Activated CD8-positive, alpha-beta memory T cell treated with anti-CD3 and anti-CD28 coated beads, Interleukin-2, amount 50 U/mL, for 1 hour (primary cell): ENCODE results near the gene AQP2.
"Not testable (repeated sequence)": the region's sequence is repeated elsewhere in the genome, so short reads cannot be mapped to it uniquely, and the experiment has no call there.

Source experiments
- DNase-seq: peaks from one replicate; pipeline ENCODE4 v3.0.0-alpha.2; 2020; ENCODE audit errors: extremely low read depth

The AQP2 gene

DNA sequence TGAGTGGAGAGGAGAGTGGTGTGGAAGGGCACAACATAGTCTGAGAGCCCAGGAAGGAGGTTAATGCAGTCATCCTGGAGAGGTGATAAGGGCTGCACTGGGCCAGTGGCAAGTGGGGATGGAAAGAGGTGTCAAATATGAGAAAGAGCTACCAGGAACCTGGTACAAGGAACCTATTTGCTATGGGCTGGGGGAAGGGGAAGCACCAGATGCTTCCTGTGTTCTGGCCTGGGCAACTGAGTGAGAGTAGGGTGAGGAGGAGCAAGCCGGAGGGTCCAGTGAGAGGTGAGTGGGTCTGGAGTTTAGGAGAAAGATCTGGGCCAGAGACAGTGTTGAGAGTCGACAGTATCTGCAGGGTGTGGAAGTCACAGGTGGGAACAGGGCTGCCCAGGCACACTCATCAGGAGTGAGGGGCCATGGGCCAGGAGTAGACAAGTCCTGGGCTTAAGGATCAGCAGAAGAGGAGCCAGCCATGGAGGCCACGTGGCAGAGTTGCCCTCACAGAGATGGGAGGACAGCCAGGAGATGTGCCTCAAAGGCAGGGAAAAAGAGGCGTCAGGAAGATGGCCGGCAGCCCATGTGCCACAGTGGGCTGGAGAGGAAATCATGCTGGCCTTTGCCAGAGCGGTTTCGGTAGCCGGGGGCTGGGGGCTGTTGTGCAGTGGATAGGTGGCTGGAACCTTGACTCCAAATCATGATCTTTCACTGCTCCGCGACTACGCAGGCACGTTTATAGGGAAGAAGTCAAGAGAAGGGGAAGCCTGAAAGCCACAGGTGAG lies 19.3 kb downstream of the AQP2 start:
- DNase-seq, result no peak

DNA sequence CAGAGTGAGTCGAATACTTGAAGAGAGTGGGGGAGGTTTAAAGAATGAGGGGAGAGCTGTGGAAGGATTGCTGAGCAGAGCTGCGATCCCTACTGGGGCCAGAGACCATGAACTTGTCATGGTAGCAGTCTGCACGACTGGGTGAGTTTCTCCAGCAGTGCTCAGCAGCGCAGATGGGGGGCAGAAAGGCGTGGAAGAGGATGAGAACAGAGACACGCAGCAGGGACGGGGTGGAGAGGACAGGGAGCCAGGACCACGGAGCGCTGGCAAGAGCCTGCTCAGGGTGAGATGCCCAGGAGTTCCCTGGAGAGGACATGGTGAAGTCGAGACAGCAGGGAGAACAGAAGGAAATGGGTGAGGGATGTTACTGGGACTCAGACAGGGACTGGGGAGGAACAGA lies 20.1 kb downstream of the AQP2 start:
- no peak for DNase-seq

DNA sequence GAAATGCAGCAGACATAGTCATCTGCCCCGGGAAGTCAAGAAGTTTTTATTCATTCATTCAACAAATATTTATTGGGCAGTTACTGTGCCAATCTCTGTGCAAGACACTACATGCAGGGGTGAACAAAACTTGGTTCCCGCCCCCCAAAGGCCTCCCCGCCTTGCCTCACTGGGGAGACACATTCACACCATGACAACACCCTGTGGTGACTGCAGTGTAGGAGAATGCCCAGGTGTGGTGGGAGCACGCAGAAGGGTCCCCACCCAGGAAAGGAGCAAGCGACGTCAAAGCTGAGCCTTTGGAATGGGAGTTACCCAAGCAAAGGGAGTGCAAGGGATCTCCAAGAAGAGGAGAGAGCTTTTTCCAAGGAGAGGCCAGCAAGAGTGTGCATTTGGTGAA lies 20.6 kb downstream of the AQP2 start:
- DNase-seq, result no peak

DNA sequence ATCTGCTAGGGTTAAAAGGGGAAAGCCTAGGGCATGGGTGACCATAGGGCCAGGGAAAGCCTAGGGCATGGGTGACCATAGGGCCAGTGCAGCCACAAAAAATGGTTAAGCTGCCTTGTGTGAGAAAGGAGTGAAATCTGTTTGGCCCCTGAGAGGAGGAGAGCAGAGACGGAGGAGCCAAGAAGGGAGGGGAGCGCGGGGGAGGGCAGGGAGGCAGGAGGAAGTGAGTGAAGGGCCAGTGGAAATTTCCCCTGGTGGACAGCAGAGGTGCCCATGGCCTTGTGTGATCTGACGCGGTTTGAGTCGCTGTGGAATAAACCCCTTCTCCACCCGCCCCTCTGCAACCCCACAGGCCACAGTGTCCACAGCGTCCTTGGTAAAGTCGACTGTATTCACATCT lies 21.6 kb downstream of the AQP2 start:
- DNase-seq, result no peak

DNA sequence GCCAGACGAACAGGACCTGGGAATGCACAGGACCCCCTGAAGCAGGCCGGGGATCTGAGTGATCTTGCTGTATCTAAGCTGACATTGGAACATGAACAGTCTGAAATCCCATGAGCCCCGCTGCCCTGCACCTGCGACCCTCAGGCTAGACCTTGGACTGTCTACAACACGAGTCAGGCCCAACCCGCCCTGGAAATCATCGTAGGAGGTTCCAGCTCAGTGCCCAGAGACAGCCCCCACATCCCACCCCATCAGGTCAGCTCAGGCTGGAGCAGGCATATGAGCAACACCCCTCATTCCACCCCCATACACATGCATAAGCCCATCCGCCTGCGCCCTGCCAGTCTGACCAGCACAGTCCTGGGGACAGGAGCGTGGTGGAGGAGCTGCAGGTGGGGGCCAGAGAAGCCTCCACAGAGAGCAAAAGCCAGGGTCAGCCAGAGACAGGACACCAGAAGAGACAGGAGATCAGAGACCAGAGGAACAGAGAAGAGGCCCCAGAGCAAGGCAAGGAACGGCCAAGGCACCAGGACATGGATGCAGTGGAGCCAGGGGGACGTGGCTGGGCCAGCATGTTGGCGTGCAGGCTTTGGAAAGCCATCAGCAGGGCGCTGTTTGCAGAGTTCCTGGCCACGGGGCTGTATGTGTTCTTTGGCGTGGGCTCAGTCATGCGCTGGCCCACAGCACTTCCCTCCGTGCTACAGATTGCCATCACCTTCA lies 22.3 kb downstream of the AQP2 start, which contains the start of gene AQP6:
Gene AQP6 (plus strand): TSS at position 307 of the 720 bp plus-strand sequence. CDS start 227 bp downstream, at position 534.
- DNase-seq, result no peak

DNA sequence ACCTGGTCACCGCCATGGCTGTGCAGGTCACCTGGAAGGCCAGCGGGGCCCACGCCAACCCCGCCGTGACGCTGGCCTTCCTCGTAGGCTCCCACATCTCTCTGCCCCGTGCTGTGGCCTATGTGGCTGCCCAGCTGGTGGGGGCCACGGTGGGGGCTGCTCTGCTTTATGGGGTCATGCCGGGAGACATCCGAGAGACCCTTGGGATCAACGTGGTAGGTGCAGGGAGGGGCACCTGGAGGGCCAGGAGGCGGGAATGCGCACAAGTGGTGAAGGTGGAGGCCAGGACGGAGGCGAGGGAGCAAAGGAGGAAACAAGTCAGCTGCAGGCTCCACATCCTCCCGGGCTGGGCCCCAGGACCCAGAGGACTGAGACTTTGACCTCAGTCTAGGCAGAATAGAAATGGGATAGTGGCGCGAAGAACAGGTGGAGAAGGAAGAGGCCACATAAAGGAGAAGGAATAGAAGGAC lies 22.9 kb downstream of the AQP2 start:
- DNase-seq, result no peak

DNA sequence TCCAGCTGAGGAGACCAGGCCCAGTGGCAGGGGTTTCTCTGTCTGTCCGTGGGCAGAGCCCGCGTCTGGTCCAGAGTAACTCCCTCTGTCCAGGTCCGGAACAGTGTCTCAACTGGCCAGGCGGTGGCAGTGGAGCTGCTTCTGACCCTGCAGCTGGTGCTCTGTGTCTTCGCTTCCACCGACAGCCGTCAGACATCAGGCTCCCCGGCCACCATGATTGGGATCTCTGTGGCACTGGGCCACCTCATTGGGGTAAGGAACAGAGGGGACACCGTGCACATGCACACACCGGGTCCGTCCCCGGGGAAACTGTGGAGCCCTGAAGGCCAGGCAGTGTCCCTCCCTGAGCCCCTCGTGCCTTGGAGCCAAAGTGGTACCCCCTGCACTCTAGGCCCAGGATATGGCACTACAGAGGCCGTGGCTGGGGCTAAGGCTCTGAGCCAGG lies 23.7 kb downstream of the AQP2 start:
- no peak for DNase-seq

DNA sequence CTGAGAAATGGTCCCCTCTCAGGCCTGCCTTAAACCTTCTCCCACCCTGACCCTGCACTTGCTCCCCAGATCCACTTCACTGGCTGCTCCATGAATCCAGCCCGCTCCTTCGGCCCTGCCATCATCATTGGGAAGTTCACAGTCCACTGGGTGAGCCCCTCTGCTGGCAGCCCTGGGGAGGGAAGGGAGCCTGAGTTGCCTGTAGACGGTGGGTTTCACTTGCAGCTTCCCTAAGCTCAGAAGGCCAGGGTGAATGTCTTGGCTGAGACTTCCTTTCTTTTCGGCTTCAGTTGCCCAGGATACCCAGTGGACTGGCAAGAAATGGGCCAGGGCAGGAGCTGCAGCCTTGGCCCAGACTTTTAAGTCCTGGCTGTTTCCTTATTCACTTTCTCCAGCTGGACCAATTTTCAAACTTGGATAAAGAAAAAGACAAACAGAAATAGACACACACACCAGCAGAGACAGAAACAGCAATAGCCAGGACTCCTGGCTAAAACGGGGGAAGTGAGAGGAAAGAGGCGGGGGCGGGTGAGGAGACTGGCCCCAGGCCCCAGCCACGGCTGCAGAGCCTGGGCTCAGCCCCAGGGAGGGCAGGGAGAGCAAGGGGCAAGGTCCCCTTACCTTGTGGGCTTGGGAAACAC lies 24.3 kb downstream of the AQP2 start:
- no peak for DNase-seq

DNA sequence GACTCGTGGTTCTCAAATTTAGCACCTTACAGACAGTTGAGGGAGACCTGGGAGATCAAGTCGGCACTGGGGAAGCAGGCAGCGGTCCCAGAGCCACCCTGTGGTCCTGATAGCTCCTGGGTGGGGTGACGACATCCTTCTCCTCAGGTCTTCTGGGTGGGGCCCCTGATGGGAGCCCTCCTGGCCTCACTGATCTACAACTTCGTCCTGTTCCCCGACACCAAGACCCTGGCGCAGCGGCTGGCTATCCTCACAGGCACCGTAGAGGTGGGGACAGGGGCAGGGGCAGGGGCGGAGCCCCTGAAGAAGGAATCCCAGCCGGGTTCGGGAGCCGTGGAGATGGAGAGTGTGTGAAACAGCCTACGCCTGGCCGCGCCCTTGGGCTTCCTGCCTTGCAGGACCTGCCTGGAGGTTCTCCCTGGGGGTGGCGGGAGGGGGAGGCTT lies 24.8 kb downstream of the AQP2 start:
- DNase-seq, result no peak

DNA sequence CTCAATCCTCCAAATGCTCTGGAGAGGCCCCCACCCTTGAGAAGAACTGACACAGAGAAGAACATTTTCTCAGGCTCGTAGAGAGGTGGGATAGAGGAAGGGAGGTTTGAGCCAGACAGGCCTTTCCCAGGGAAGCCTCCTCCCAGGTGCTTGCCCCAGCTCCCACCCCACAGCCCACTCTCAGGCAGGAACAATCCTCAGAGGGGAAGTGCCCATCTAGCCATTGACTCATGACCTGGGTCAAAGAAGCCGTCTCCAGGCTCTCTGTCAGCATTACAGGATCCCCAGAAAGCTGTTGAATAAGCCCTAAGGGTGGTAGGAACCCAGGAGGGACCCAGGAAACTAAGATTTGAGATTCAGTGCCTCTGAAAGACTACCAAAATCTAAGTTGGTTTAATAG lies 26.0 kb downstream of the AQP2 start:
- DNase-seq, result no peak

DNA sequence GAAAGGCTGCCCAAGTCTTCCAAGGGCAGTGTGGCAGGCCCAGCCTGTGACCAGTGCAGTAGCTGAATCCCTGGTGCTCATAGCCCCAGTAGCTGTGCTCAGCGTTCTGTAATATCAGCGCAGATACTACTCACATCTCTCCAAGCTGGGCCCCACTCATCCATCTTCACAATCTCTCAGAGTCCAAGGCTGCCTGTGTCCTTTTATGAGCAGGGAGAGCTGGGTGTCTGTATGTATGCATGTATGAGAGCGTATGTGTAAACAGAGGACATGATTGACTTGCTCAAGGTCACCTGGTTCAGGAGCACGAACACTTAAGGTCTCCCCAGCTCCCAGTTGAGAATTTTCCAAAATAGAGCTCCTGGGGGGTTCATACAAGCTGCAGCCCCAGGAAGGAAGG lies 27.6 kb downstream of the AQP2 start:
- DNase-seq, result no peak

DNA sequence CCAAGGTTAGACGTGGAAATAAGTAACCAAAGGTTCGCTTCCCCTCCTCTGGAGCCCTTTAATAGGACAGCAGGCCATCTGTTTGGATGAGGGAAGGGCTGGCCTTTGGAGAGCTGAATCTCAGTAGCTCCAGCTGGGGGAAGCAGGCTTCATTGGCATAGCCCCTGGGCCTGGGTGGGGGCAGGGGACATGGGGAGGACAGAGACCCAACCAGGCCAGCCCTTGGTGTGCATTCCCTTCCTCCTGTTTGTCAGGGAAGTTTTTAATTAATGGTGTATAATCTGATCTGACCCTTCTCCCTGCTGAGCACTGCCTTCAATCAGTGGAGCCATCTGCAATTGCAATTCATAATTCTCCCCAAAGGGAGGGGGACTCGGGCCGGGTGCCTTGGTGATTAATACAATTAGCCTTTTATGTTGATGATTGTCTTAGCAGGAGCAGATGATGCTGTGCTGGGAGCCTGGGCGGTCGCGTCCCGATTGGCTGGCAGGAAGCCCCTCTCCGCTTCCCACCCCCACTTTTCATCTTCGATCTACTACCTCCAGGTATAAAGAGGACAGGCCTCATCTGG lies 28.6 kb downstream of the AQP2 start:
- no peak for DNase-seq

DNA sequence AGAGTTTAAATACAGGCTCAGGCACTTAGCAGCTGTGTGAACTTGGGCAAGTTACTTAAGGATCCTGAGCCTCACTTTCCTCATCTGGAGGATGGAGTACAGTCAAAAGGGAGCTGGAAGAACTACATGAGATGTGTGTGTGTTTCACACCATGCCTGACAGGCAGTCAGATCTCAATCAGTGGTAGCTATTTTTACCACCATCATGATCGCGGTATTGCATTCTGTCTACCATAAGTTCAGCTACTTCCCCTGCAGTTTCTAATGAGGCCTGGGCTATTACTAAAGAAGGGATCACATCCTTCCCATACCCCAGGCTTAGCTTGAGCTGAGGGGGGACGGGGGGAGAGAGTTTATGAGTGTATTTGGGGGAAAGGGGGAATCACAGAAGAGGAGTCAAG lies 29.3 kb downstream of the AQP2 start:
- DNase-seq, result no peak

DNA sequence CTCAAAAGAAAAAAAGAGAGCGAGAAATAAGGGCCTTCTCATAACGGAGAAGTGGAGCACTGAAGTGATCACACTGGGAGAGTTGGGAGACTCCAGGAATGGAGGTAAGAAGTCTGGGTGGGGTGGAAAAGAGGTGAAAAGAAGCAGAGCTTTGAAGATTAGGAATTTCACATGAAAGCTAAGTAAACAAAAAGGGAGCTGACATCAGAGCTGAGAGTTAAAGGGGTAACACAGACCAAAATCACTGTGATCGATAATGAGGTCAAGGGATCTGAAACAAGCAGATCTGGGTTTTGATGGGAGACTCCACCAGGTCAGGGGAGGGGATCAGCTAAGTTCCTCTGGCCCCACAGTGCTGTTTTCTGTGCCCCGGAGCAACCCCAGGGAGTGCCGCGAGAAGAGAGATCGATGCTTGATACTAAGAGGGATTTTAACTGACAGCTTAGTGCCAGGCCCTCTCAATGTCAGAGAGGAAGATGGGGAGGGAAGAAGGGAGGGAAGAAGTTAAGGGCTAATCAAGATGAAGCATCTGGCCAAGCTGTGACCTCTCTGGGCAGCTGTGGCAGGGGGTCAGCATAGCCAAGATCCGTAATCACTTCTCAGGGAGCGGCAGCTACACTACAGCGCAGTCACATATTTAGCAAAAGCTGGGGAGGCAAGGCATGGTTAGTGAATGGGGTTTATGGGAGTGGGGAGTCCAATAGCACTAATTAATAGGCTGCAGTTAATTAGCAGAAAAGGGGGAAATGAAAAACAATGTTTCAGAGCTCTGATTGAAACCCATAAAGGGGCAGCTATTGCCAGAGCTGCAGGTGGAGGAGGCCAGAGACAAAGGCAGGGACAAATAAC lies 30.2 kb downstream of the AQP2 start:
- no peak for DNase-seq

DNA sequence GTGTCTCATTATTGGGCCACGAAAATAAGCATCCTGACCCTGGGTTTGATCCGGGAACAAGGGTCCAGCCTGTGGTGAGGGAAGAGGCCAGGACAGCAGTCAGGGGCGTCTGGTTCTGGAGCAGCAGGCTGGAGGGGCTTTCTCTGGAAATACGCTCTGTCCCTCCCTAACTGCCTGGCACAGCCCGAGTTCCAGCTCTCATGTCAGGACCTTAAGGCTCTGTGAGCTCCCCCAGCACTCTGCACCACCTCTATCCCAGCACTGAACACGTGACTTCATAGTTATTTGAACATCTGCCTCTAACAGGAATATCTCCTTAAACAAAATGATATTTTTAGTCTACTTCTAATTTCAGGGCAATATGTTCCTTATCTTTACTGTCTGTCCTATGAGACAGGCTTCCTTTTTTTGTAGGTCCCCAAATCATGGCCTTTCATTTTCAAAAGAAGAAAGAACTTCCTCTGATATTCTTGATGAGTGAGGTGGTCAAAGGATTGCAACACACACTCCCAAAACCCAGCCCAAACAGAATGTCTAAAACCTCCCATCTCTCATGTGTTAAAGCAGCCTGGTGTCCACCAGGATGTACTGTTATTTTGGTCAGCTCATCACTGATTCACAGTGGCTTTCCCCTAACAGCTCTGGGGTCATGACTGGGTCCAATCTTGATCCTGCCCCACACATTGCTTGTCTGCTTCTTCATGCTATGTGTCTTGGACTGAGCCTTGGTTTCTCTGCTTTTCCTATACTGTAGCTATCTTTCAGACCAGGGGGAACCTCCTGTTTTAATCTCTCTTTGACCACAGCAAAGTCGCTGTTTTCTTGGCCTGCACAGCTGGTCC lies 31.9 kb downstream of the AQP2 start:
- DNase-seq, result no peak

DNA sequence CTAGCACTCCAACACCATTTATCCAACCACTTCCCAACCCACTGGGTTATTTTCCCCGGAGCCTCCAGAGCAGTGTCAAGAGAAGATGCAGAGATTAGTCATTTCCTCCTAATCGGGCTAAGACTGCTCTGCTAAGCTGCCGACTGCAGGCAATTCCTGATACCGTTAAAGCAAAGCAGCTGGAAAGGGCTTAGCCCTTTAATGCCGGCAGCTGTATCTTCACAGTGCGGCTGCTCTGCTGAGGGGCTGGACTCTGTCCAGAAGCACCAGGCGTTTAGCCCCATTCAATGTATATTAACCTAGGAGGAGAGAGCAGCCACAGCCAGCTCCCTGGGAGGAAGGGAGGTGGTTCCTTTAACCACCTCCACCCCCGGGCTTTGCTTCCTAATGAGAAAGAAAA lies 33.4 kb downstream of the AQP2 start:
- no peak for DNase-seq

DNA sequence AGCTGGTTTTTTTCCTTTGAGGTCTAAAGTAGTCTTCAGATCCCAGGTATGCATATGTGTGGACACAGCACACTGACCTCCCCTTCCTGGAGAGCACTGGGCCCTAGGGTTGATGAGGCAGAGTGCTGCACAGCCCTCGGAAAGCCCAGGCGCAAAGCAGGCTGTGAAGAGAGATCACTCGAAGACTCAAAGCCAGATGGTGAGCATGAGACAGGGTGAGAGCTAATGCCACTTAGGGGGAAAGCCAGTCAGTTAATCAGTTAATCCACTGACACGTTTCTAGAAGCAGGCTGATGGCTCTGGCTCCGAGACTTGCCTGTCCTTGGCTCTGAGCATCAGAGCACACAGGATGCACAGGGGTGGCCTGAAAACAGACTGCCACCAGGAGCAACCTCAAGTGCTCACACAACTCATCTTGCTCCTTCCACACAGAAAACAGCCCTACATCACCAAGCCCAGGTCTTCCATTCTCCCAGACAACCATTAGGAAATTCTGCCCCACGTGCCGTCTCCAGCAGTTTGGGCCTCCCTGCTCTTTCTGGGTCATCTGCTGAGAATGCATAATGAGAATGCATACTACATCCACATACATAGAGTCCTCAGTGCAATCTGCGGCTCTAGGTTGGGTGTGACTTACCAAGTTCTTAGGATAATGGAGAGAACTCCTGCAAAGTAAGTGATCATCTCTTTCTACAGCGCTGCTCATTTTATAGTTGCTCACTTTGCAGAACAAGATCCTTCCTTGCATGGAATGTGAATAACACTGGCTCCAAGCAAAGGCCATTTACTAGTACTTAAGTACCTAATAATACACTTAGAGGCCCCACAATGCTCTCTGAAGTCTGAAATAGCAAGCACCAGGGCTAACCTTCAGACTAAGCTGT lies 34.2 kb downstream of the AQP2 start:
- DNase-seq, result no peak

DNA sequence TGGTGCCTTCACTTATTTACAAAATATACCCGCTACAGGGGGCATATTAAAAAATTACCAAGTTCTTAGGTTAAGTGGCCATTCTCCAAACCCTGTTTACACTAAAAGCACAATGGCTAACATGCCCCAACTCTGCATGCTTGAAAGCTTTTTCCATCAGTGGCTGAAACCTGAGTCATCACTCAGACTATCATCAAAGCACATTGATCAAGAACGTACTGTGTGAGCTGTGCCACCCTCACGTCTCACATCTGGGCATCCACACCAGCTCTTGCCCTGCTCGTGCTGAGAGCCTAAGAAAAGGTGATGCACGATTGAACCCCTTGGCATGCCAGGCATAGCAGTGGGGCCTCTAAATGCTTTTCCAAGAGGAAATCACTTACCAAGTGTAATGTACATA lies 35.4 kb downstream of the AQP2 start:
- DNase-seq, result no peak

DNA sequence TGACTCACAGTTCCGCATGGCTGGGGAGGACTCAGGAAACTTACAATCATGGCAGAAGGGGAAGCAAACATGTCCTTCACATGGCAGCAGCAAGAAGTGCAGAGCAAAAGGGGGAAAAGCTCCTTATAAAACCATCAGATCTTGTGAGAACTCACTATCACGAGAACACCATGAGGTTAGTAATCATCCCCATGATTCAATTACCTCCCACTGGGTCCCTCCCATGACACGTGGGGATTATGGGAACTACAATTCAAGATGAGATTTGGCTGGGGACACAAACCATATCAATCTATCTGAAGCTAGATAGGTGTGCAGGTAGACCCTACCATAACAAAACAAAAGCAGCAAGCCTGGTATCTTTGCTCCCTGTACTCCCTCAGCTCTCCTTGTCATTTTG lies 35.9 kb downstream of the AQP2 start:
- DNase-seq, result not testable (repeated sequence)
